ENCODE measurements around the gene AHDC1. TPM values are rescaled to one million over a fixed set of nuclear protein-coding genes. Genes with fewer than 3 reads are reported as not detected.
A peak's percentile ranks its signal among the peaks of the same experiment; 100 is the strongest.

Gene AHDC1
- polyA plus RNA-seq, 3 donors = 0.16 to 3.3 (median 0.30) TPM

DNA sequence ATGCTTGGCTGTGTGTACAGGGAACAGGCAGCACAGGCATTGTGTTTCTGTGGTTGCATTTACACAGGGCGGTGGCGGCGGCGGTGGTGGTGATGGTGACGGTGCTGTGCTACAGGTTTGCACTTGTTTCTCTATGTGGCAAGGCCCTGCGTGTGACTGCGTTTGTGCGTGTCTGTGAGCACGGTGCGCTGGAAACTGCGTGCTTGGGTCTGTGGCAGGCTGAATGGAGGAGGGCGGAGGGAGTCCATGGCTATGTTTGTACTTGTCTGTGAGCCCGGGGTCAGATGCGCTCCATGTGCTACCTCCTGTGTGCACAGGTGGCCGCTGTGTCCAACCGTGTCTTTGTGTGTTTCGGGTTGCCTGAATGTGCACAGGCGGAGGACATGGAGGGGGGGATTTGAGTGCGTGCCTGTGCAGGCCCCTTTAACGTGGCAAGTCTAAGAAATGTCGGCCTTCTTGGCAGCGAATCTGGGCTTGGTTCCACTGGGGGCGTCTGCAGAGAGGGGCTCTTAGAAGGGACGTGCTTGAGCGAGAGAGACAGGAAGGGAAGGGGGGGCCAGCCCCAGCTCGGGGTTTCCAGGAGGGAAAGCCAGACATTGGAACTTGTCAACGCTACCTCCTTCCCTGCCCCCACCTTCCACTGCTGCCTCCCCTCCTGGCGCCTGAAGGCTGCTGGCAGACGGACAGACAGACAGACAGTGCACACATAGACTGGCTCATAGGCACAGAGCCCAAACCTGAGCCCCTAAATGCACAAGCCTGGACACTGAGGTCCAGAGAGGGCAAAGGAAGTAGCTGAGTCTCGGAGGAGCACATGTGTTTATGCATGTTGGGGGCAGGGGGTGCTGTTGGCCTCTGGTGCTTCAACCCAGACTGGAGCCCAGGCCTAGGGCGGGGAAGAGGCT, 81.3 kb downstream of the AHDC1 start:
- H4K20me1 ChIP-seq (ENCODE audit: insufficient read depth, low read length) = no peaks in the 10 kb centered on the region
- Mint-ChIP-seq H3K4me3 (peak overlapping the region; percentile 16 to 52), H3K27ac (peak overlapping the region in 2 of 7 donors; percentile 10 to 28), H3K9me3 (no peaks in the 10 kb centered on the region), H3K27me3 (ENCODE audit: low read depth in 3 of 3) (peaks cover 0 to 15% (median 8%) of the 10 kb centered on the region in 3 donors), H3K36me3 (no peaks in the 10 kb centered on the region), H3K4me1 (peaks cover 71% of the 10 kb centered on the region)
- no peak overlapping the region for H3K9ac ChIP-seq (ENCODE audit: insufficient read depth, low read length, poor library complexity, severe bottlenecking)
- H3K9me3 ChIP-seq (replicated peaks in 1 of 2; ENCODE audit: control insufficient read depth in 1 of 2, insufficient read depth in 1 of 2, low read length in 2 of 2) = no peaks in the 10 kb centered on the region
- no peak overlapping the region for H3K4me3 ChIP-seq (replicated peaks in 1 of 3; ENCODE audit: low read depth in 2 of 3, low read length in 3 of 3)
- TF ChIP-seq, protein P1, sequence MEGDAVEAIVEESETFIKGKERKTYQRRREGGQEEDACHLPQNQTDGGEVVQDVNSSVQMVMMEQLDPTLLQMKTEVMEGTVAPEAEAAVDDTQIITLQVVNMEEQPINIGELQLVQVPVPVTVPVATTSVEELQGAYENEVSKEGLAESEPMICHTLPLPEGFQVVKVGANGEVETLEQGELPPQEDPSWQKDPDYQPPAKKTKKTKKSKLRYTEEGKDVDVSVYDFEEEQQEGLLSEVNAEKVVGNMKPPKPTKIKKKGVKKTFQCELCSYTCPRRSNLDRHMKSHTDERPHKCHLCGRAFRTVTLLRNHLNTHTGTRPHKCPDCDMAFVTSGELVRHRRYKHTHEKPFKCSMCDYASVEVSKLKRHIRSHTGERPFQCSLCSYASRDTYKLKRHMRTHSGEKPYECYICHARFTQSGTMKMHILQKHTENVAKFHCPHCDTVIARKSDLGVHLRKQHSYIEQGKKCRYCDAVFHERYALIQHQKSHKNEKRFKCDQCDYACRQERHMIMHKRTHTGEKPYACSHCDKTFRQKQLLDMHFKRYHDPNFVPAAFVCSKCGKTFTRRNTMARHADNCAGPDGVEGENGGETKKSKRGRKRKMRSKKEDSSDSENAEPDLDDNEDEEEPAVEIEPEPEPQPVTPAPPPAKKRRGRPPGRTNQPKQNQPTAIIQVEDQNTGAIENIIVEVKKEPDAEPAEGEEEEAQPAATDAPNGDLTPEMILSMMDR (IDR thresholded peaks at IDR 0.05) = peak; percentile 37
- H3K4me1 ChIP-seq (ENCODE audit: control insufficient read depth in 1 of 2, insufficient read depth in 2 of 2, low read length in 2 of 2) = peaks cover 68 to 71% of the 10 kb centered on the region in 2 donors
- peak overlapping the region; percentile 3 for H3K4me2 ChIP-seq (replicated peaks; ENCODE audit: extremely low read depth, low read length, poor library complexity, severe bottlenecking)
- H3K36me3 ChIP-seq (replicated peaks in 1 of 2; ENCODE audit: control insufficient read depth in 1 of 2, insufficient read depth in 2 of 2, low read length in 2 of 2) = no peaks in the 10 kb centered on the region
- DNase-seq = peak in 2 of 3 donors; percentile 26 to 39
- H3K27ac ChIP-seq (ENCODE audit: low read depth in 1 of 2, low read length in 2 of 2) = no peak overlapping the region
- no peaks in the 10 kb centered on the region for H3K27me3 ChIP-seq (ENCODE audit: control insufficient read depth in 2 of 2, insufficient read depth in 2 of 2, low read length in 2 of 2)
- peaks cover 15% of the 10 kb centered on the region for H3K79me2 ChIP-seq (ENCODE audit: insufficient read depth, low read length)
- WGBS (ENCODE audit: insufficient coverage) = 56% methylated on average over 28 of the region's 31 CpGs
- intact Hi-C loops (cut with micrococcal nuclease) = no loop called here
- H2AFZ ChIP-seq (ENCODE audit: insufficient read depth, low read depth, low read length, poor library complexity, severe bottlenecking) = peak overlapping the region; percentile 46

DNA sequence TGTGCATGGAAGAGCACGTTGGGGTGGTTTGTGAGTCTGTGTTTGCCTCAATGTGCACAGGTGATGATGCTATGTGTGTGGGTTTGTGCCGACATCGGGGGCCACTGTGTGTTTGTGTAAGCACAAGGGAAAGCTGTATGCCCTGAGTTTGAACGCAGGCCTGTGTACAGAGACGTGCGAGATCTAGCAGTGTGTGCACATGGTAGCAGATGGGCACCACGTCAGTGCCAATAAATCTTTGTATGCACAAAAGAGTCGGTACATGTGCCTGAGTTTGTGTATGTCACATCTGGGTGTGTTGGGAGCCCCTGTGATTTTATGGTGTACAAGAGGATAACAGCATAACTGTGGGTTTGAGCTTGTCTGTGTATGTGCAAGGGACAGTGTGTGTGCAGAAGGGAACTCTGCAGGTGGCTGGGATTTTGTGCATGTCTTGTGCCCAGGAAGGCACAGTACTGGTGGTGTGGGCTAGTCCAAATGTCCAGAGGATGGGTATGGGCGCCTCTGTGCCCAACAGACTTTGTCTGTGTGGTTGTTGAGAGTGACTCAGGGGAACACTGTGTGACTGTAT, 82.0 kb downstream of the AHDC1 start:
- intact Hi-C loops (cut with micrococcal nuclease) = no loop called here
- peak overlapping the region in 1 of 3 experiments; percentile 27 for H3K4me3 ChIP-seq (replicated peaks in 1 of 3; ENCODE audit: low read depth in 2 of 3, low read length in 3 of 3)
- H3K27ac ChIP-seq (ENCODE audit: low read depth in 1 of 2, low read length in 2 of 2) = no peak overlapping the region
- H3K79me2 ChIP-seq (ENCODE audit: insufficient read depth, low read length) = peaks cover 14% of the 10 kb centered on the region
- H3K27me3 ChIP-seq (ENCODE audit: control insufficient read depth in 2 of 2, insufficient read depth in 2 of 2, low read length in 2 of 2) = no peaks in the 10 kb centered on the region
- H3K9ac ChIP-seq (ENCODE audit: insufficient read depth, low read length, poor library complexity, severe bottlenecking) = peak overlapping the region; percentile 39
- Mint-ChIP-seq H3K36me3 (no peaks in the 10 kb centered on the region), H3K27me3 (ENCODE audit: low read depth in 3 of 3) (peaks cover 0 to 15% (median 8%) of the 10 kb centered on the region in 3 donors), H3K4me1 (peaks cover 68% of the 10 kb centered on the region), H3K9me3 (no peaks in the 10 kb centered on the region), H3K4me3 (peak overlapping the region; percentile 29 to 68), H3K27ac (peak overlapping the region in 1 of 7 donors; percentile 10)
- peaks cover 60 to 64% of the 10 kb centered on the region in 2 donors for H3K4me1 ChIP-seq (ENCODE audit: control insufficient read depth in 1 of 2, insufficient read depth in 2 of 2, low read length in 2 of 2)
- peak overlapping the region; percentile 81 for H2AFZ ChIP-seq (ENCODE audit: insufficient read depth, low read depth, low read length, poor library complexity, severe bottlenecking)
- WGBS (ENCODE audit: insufficient coverage) = 51% methylated on average over 9 of the region's 9 CpGs
- TF ChIP-seq, protein P1 (IDR thresholded peaks at IDR 0.05) = no peak
- DNase-seq = no peak
- no peaks in the 10 kb centered on the region for H3K36me3 ChIP-seq (replicated peaks in 1 of 2; ENCODE audit: control insufficient read depth in 1 of 2, insufficient read depth in 2 of 2, low read length in 2 of 2)
- H4K20me1 ChIP-seq (ENCODE audit: insufficient read depth, low read length) = no peaks in the 10 kb centered on the region
- no peaks in the 10 kb centered on the region for H3K9me3 ChIP-seq (replicated peaks in 1 of 2; ENCODE audit: control insufficient read depth in 1 of 2, insufficient read depth in 1 of 2, low read length in 2 of 2)
- H3K4me2 ChIP-seq (replicated peaks; ENCODE audit: extremely low read depth, low read length, poor library complexity, severe bottlenecking) = no peak overlapping the region

All from CD14-positive monocyte (primary cell).